ENCODE data around the gene RHBDF1. TPM values are rescaled to one million over a fixed set of nuclear protein-coding genes. Genes with fewer than 3 reads are reported as not detected.

RHBDF1 gene
- total and polyA plus RNA-seq, 2 donors (not counting 1 experiment from before 2014, with no cell fraction given) = 40.5 to 53.8 TPM

- H2AFZ ChIP-seq (ENCODE audit: low read length) = no peak overlapping the region
- H3K27ac ChIP-seq (ENCODE audit: insufficient read depth, low read length) = peak overlapping the region; percentile 76
- peaks cover 76% of the 10 kb centered on the region for H3K79me2 ChIP-seq (ENCODE audit: control insufficient read depth, insufficient read depth, low read length)
- peaks cover 56% of the 10 kb centered on the region for H3K4me1 ChIP-seq (ENCODE audit: control insufficient read depth, extremely low read depth, insufficient read depth, low read length)
- no peaks in the 10 kb centered on the region for H3K27me3 ChIP-seq (ENCODE audit: control insufficient read depth, insufficient read depth, low read length)
- H4K20me1 ChIP-seq (ENCODE audit: control insufficient read depth, extremely low read depth, insufficient read depth, low read length) = no peaks in the 10 kb centered on the region
- peak overlapping the region; percentile 58 for H3K4me2 ChIP-seq (ENCODE audit: extremely low read depth, insufficient read depth, low read length)
- H3K36me3 ChIP-seq (ENCODE audit: control insufficient read depth, insufficient read depth, low read length) = peaks cover 14% of the 10 kb centered on the region
- no peak overlapping the region for H3K4me3 ChIP-seq (replicated peaks in 1 of 4; ENCODE audit: control extremely low read depth in 1 of 4, insufficient read depth in 1 of 4, low read depth in 3 of 4, low read length in 4 of 4)
- no peaks in the 10 kb centered on the region for H3K9me3 ChIP-seq (ENCODE audit: control insufficient read depth, insufficient read depth, low read depth, low read length)
- H3K9ac ChIP-seq (ENCODE audit: insufficient read depth, low read length) = peak overlapping the region; percentile 37
- DNase-seq (ENCODE audit: low read depth in 2 of 2) = peak in 1 of 2 donors; percentile 61
- TF ChIP-seq CTCF (conservative IDR thresholded peaks at IDR 0.05 in 1 of 2, IDR thresholded peaks at IDR 0.05 in 1 of 2; ENCODE audit: low read depth in 1 of 2, low read length in 2 of 2) (no peak), EZH2 (IDR thresholded peaks at IDR 0.05; ENCODE audit: low read length, missing control alignments) (no peak)
Observed at GRCh38 chr16:67884-68789, 4.3 kb downstream of the RHBDF1 start.

- Histone ChIP-seq H3K9me3 (ENCODE audit: control insufficient read depth, insufficient read depth, low read depth, low read length) (no peaks in the 10 kb centered on the region), H3K27ac (ENCODE audit: insufficient read depth, low read length) (peak overlapping the region; percentile 76), H2AFZ (ENCODE audit: low read length) (no peak overlapping the region), H3K27me3 (ENCODE audit: control insufficient read depth, insufficient read depth, low read length) (no peaks in the 10 kb centered on the region), H3K9ac (ENCODE audit: insufficient read depth, low read length) (no peak overlapping the region), H3K4me1 (ENCODE audit: control insufficient read depth, extremely low read depth, insufficient read depth, low read length) (peaks cover 51% of the 10 kb centered on the region), H4K20me1 (ENCODE audit: control insufficient read depth, extremely low read depth, insufficient read depth, low read length) (no peaks in the 10 kb centered on the region), H3K79me2 (ENCODE audit: control insufficient read depth, insufficient read depth, low read length) (peaks cover 76% of the 10 kb centered on the region), H3K4me2 (ENCODE audit: extremely low read depth, insufficient read depth, low read length) (peak overlapping the region; percentile 25), H3K4me3 (replicated peaks in 1 of 4; ENCODE audit: control extremely low read depth in 1 of 4, insufficient read depth in 1 of 4, low read depth in 3 of 4, low read length in 4 of 4) (no peak overlapping the region), H3K36me3 (ENCODE audit: control insufficient read depth, insufficient read depth, low read length) (peaks cover 20% of the 10 kb centered on the region)
- no peak for DNase-seq (ENCODE audit: low read depth in 2 of 2)
- TF ChIP-seq EZH2 (IDR thresholded peaks at IDR 0.05; ENCODE audit: low read length, missing control alignments) (no peak), CTCF (conservative IDR thresholded peaks at IDR 0.05 in 1 of 2, IDR thresholded peaks at IDR 0.05 in 1 of 2; ENCODE audit: low read depth in 1 of 2, low read length in 2 of 2) (no peak)
Observed at GRCh38 chr16:67183-67791, 5.1 kb downstream of the RHBDF1 start.

Data from fibroblast of lung (primary cell).